CD8-positive, alpha-beta memory T cell (primary cell): ENCODE results near the gene SMS. TPM values are rescaled to one million over a fixed set of nuclear protein-coding genes. Genes with fewer than 3 reads are reported as not detected.
A peak's percentile ranks its signal among the peaks of the same experiment; 100 is the strongest.

Experiments
- CTCF ChIA-PET: fragments of 350-600 bp; sonication (Branson Sonifier 250); formaldehyde crosslinking; loops from one replicate; lab custom pipeline; 2021; ENCODE audit warnings: antibody characterized with exemption; lab: Charles Lee
- POLR2A ChIA-PET: fragments of 350-600 bp; sonication (Branson Sonifier 250); formaldehyde crosslinking; loops from one replicate; lab custom pipeline; 2021; ENCODE audit warnings: antibody characterized with exemption; lab: Charles Lee
- DNase-seq, 5 donors: peaks; one replicate each; pipeline versions ENCODE4 v3.0.0 to v3.0.0-alpha.2; 2020 to 2022; ENCODE audit warnings: mixed read lengths in 1 of 5
- H3K27ac ChIP-seq: one replicate; pipeline ENCODE4 v1.7.0; 2013; ENCODE audit warnings: low read depth, mild to moderate bottlenecking, low read length, moderate library complexity
- H3K27me3 ChIP-seq: 2 replicates; pipeline ENCODE4 v1.7.0; 2013; ENCODE audit warnings: low read length, mild to moderate bottlenecking; ENCODE audit not compliant: insufficient read depth, poor library complexity, severe bottlenecking
- H3K36me3 ChIP-seq: 2 replicates; pipeline ENCODE4 v1.7.0; 2013; ENCODE audit warnings: mild to moderate bottlenecking, low read length, moderate library complexity; ENCODE audit not compliant: insufficient read depth
- H3K4me1 ChIP-seq: 2 replicates; pipeline ENCODE4 v1.7.0; 2013; ENCODE audit warnings: mild to moderate bottlenecking, low read length, moderate library complexity; ENCODE audit not compliant: insufficient read depth
- H3K4me3 ChIP-seq: 2 replicates; pipeline ENCODE4 v1.7.0; 2013; ENCODE audit warnings: mild to moderate bottlenecking, low read length
- H3K9me3 ChIP-seq: 2 replicates; pipeline ENCODE4 v1.7.0; 2013; ENCODE audit warnings: mild to moderate bottlenecking, low read length
- H3K27ac Mint-ChIP-seq, 8 donors: one replicate each; pipeline ENCODE4 v1.8.0; 2020 to 2021; ENCODE audit warnings: mixed read lengths in 8 of 8, mild to moderate bottlenecking in 6 of 8, inconsistent platforms in 3 of 8, moderate library complexity in 3 of 8
- H3K27me3 Mint-ChIP-seq, 2 donors: one replicate each; pipeline ENCODE4 v1.8.0; 2020 to 2021; ENCODE audit warnings: mixed read lengths in 2 of 2, mild to moderate bottlenecking in 1 of 2, moderate library complexity in 1 of 2
- H3K36me3 Mint-ChIP-seq, 3 donors: one replicate each; pipeline ENCODE4 v1.8.0; 2020 to 2021; ENCODE audit warnings: mixed read lengths in 3 of 3, inconsistent platforms in 1 of 3, mild to moderate bottlenecking in 1 of 3
- H3K4me1 Mint-ChIP-seq, 3 donors: one replicate each; pipeline ENCODE4 v1.8.0; 2020 to 2021; ENCODE audit warnings: mixed read lengths in 3 of 3, inconsistent platforms in 1 of 3, mild to moderate bottlenecking in 1 of 3
- H3K4me3 Mint-ChIP-seq, 7 donors: one replicate each; pipeline ENCODE4 v1.8.0; 2020 to 2021; ENCODE audit warnings: mixed read lengths in 7 of 7, mild to moderate bottlenecking in 6 of 7, moderate library complexity in 4 of 7, inconsistent platforms in 2 of 7
- H3K9me3 Mint-ChIP-seq, 5 donors: one replicate each; pipeline ENCODE4 v1.8.0; 2020 to 2022; ENCODE audit warnings: mixed read lengths in 5 of 5, mild to moderate bottlenecking in 3 of 5, moderate library complexity in 2 of 5, inconsistent platforms in 1 of 5
- polyA plus RNA-seq: library from polyadenylated mRNA; unstranded; fragments of 300-500 nt; fragmentation: Illumina TruSeq; gene quantifications from one replicate; pipeline ENCODE4 v1.2.3, GENCODE V29; 2021
- total RNA-seq, 2 experiments: library from RNA; stranded (reverse); gene quantifications; one replicate each; pipeline ENCODE4 v1.2.3, GENCODE V29; 2021

The SMS gene
- total and polyA plus RNA-seq, 3 experiments from 2014 or later: 69.3 to 134 (median 131) TPM

DNA sequence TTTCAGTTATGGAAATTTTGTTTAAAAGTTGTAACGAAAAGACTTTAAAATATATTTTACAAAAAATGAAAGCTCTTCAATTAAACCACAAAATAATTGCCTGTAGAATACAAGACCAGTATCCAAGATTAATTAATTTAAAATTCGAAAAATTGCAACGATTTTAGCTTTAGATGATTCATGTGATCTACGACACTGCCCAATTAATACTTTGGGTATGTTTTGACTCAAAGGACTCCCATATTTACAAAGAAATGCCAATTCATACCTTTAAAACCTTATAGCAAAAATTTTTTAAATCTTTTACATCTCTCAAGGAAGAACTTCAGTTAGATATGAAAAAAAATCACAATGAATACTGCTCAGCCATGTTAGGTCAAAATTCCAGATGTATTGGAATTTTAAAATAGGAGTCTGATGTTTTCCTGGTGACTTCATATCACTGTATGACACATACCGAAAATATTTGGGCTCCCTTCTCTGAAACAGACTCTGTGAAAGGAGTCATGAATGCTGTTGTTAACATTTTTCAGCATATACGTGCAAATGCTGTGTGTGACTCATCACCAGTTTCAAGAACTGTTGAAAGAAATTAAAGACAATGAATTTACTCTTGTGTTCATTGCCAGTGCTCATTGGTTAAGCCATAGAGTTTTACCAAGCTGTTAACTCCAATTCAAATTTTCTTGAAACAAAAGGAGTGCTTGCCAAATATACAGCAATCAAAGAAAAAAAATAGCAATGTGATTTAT lies 13.8 kb upstream of the SMS start:
- ChIA-PET POLR2A (no interaction called here), CTCF (no interaction called here)
- H3K4me1 ChIP-seq: no peaks in the 10 kb centered on the region
- H3K27ac ChIP-seq: peak overlapping the region; percentile 9
- Mint-ChIP-seq H3K27ac (no peak overlapping the region), H3K4me3 (no peak overlapping the region), H3K36me3 (peaks cover 0 to 2% (median 0%) of the 10 kb centered on the region in 3 donors), H3K27me3 (peaks cover 0 to 4% of the 10 kb centered on the region in 2 donors), H3K9me3 (peaks cover 0 to 2% (median 0%) of the 10 kb centered on the region in 5 donors), H3K4me1 (peaks cover 0 to 4% (median 1%) of the 10 kb centered on the region in 3 donors)
- H3K27me3 ChIP-seq: no peaks in the 10 kb centered on the region
- no peaks in the 10 kb centered on the region for H3K36me3 ChIP-seq
- no peaks in the 10 kb centered on the region for H3K9me3 ChIP-seq
- DNase-seq: no peak
- H3K4me3 ChIP-seq: no peak overlapping the region

DNA sequence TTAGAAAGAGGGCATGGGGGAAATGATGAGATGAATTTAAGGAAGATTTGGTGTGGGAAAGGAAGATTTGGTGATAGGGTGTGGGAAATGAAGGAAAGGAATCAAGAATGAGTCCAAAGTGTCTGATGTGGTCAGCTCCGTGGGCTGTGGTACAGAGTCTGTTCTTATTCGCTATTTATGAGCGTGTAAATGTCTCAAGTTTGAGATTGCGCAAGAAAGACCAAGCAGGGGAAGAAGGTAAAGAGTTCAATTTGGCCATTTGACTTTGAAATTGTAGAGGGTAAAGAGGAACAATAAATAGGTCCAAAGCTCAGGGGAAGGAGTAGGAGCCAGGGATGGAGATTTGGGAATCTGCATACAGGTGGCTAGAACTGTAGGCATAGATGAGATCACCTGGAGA lies 11.3 kb upstream of the SMS start:
- peaks cover 0 to 7% of the 10 kb centered on the region in 2 donors for H3K27me3 Mint-ChIP-seq

DNA sequence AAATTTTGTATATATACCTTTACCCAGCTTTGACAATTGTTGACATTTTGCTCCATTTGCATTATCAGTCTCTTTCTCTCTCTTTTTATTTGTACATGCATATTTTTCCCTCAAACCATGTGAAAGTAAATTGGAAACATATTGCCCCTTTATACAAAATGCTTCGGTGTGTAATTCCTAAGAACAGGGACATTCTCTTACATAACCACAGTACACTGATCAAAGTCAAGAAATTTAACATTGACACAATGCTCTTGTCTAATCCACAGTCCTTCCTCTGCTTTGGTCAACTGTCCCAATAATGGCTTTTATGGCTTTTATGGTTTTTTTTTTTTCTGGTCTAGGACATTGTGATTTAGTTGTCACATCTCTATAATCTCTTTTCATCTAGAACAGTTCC lies 9.5 kb upstream of the SMS start:
- Mint-ChIP-seq H3K36me3 (no peaks in the 10 kb centered on the region), H3K27ac (no peak overlapping the region), H3K4me1 (peaks cover 0 to 4% (median 1%) of the 10 kb centered on the region in 3 donors), H3K9me3 (peaks cover 0 to 2% (median 0%) of the 10 kb centered on the region in 5 donors), H3K27me3 (peaks cover 0 to 8% of the 10 kb centered on the region in 2 donors), H3K4me3 (no peak overlapping the region)
- DNase-seq: no peak
- no peaks in the 10 kb centered on the region for H3K9me3 ChIP-seq
- no peak overlapping the region for H3K27ac ChIP-seq
- no peaks in the 10 kb centered on the region for H3K36me3 ChIP-seq
- H3K4me3 ChIP-seq: no peak overlapping the region
- ChIA-PET CTCF (no interaction called here), POLR2A (no interaction called here)
- H3K27me3 ChIP-seq: no peaks in the 10 kb centered on the region
- no peaks in the 10 kb centered on the region for H3K4me1 ChIP-seq

More for the DNA sequence above, 11.3 kb upstream of the SMS start:
- H3K27ac Mint-ChIP-seq: no peak overlapping the region
- POLR2A ChIA-PET: no interaction called here
- Histone ChIP-seq H3K4me3 (no peak overlapping the region), H3K4me1 (no peaks in the 10 kb centered on the region), H3K36me3 (no peaks in the 10 kb centered on the region), H3K27me3 (no peaks in the 10 kb centered on the region), H3K27ac (no peak overlapping the region), H3K9me3 (no peaks in the 10 kb centered on the region)
- no peak for DNase-seq
- H3K9me3 Mint-ChIP-seq: peaks cover 0 to 2% (median 0%) of the 10 kb centered on the region in 5 donors
- no peak overlapping the region for H3K4me3 Mint-ChIP-seq
- H3K36me3 Mint-ChIP-seq: no peaks in the 10 kb centered on the region
- CTCF ChIA-PET: no interaction called here
- peaks cover 0 to 4% (median 1%) of the 10 kb centered on the region in 3 donors for H3K4me1 Mint-ChIP-seq

DNA sequence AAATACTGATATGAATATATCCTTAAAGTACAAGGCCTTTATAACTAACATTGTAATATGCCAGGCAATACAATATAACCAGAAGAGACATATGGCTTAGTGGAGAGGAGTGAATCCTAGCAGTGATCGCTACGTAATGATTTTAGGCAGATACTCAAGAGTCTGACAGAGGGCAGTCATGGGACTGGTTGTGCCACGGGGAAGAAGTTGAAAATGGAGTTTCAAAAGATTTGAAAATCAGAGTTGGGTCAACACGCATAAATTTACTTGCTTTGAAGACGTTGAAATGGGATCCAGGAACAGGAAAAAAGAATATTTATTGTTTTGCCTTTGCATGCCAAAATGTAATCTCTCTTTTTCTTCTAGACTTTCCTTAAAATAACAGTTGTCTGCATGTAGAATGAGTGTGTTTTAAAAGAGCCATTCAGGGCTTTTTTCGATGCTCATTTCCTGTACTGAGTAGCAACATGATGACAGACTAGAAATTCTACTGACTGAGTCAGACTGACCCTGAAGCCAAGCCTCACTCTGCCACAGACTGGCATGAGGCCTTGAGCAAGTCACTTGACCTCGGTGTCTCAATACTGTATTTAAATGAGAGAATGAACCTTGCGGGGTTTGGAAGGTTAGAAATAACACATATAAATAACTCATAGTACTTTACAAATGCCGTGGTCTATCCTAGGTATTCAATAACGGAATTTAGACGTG lies 8.1 kb upstream of the SMS start:
- CTCF ChIA-PET: no interaction called here
- Histone ChIP-seq H3K27me3 (no peaks in the 10 kb centered on the region), H3K9me3 (no peaks in the 10 kb centered on the region), H3K27ac (no peak overlapping the region), H3K4me1 (no peaks in the 10 kb centered on the region), H3K4me3 (no peak overlapping the region), H3K36me3 (no peaks in the 10 kb centered on the region)
- no peak for DNase-seq
- Mint-ChIP-seq H3K27me3 (peaks cover 0 to 8% of the 10 kb centered on the region in 2 donors), H3K9me3 (peaks cover 0 to 2% (median 0%) of the 10 kb centered on the region in 5 donors), H3K4me1 (peaks cover 0 to 4% (median 1%) of the 10 kb centered on the region in 3 donors), H3K4me3 (no peak overlapping the region), H3K27ac (peak overlapping the region in 1 of 8 donors; percentile 19), H3K36me3 (no peaks in the 10 kb centered on the region)
- POLR2A ChIA-PET: no interaction called here

DNA sequence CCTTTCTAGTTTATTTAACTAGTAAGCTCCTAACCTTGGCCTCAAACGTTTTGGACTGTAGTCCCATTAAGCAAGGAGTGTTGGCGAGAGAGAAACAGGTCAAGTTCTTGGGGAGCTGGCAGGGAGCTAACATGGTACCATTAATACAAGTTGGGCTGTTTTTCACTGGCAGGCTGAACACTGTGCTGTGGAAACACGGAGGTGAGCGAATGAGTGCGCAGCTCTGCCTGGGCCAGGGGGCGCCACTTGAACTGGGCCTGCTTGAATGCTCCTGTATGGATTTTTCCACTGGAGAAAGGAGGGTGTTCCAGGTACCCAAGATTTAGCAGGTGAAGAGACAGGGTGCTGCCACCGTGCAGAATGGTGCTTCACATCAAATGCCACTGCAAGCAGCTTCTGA lies 7.4 kb upstream of the SMS start:
- no peak overlapping the region for H3K4me3 Mint-ChIP-seq
- H3K27ac Mint-ChIP-seq: no peak overlapping the region
- Histone ChIP-seq H3K9me3 (no peaks in the 10 kb centered on the region), H3K4me3 (no peak overlapping the region), H3K36me3 (no peaks in the 10 kb centered on the region), H3K4me1 (no peaks in the 10 kb centered on the region), H3K27me3 (no peaks in the 10 kb centered on the region), H3K27ac (no peak overlapping the region)
- H3K36me3 Mint-ChIP-seq: no peaks in the 10 kb centered on the region
- POLR2A ChIA-PET: no interaction called here
- peaks cover 0 to 4% (median 1%) of the 10 kb centered on the region in 3 donors for H3K4me1 Mint-ChIP-seq
- CTCF ChIA-PET: no interaction called here
- H3K9me3 Mint-ChIP-seq: peaks cover 0 to 2% (median 0%) of the 10 kb centered on the region in 5 donors
- DNase-seq: no peak
- H3K27me3 Mint-ChIP-seq: peaks cover 0 to 8% of the 10 kb centered on the region in 2 donors

DNA sequence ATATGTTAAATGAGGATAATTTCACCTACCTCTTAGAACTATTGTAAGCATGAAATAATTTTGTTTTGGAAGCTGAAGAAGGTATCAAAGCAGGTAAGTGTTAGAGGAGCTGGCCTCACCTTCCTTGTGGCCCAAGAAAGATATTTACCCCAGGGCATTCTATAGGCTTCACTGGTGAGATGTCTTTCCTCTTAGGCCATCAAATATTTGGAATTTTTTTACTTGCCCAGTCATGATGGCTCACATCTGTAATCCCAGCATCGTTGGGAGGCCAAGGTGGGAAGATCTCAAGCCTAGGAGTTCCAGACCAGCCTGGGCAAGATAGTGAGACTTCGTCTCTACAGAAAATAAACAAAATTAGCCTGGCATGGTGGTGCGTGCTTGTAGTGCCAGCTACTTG lies 6.1 kb upstream of the SMS start:
- H3K27me3 ChIP-seq: no peaks in the 10 kb centered on the region
- Mint-ChIP-seq H3K4me1 (peaks cover 0 to 6% (median 1%) of the 10 kb centered on the region in 3 donors), H3K4me3 (no peak overlapping the region), H3K9me3 (no peaks in the 10 kb centered on the region), H3K27me3 (peaks cover 0 to 6% of the 10 kb centered on the region in 2 donors), H3K27ac (no peak overlapping the region), H3K36me3 (no peaks in the 10 kb centered on the region)
- POLR2A ChIA-PET: no interaction called here
- CTCF ChIA-PET: no interaction called here
- no peaks in the 10 kb centered on the region for H3K9me3 ChIP-seq
- no peaks in the 10 kb centered on the region for H3K4me1 ChIP-seq
- no peak overlapping the region for H3K4me3 ChIP-seq
- no peak for DNase-seq
- no peaks in the 10 kb centered on the region for H3K36me3 ChIP-seq
- H3K27ac ChIP-seq: no peak overlapping the region

DNA sequence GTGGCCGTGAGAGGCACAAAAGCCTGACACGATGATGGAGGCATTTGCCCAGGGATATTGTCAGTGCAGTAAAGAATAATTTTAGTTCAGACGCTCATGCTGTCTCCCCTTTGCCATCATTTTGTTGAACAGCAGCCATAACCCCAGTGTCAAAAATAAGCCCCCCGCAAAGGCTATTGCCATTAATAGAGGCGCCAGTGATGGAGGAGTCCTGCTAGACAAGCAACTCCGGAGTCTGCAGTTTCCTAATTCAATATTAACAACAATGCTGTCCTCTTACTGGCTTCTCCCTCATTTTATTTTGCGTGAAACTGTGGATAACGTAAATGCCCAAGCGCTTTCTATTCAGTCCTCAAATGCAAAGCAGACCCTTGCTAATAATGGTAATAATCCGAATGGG lies 603 bp upstream of the SMS start:
- DNase-seq: peak in 1 of 5 donors; percentile 5
- ChIA-PET POLR2A (no interaction called here), CTCF (no interaction called here)
- Histone ChIP-seq H3K4me3 (no peak overlapping the region), H3K4me1 (peaks cover 23% of the 10 kb centered on the region), H3K27ac (peak overlapping the region; percentile 43), H3K27me3 (no peaks in the 10 kb centered on the region), H3K9me3 (no peaks in the 10 kb centered on the region), H3K36me3 (no peaks in the 10 kb centered on the region)
- Mint-ChIP-seq H3K9me3 (no peaks in the 10 kb centered on the region), H3K36me3 (peaks cover 0 to 2% (median 0%) of the 10 kb centered on the region in 3 donors), H3K4me3 (peak overlapping the region; percentile 55 to 88 (median 78)), H3K27ac (peak overlapping the region; percentile 57 to 92 (median 78)), H3K4me1 (peaks cover 21 to 34% (median 27%) of the 10 kb centered on the region in 3 donors), H3K27me3 (peaks cover 0 to 5% of the 10 kb centered on the region in 2 donors)
